LoVo (cell line): ENCODE data around the gene EIF2S3B.
"Not testable (repeated sequence)": the region's sequence is repeated elsewhere in the genome, so short reads cannot be mapped to it uniquely, and the experiment has no call there.

ENCODE experiments used
- DNase-seq: peaks from one replicate; pipeline ENCODE4 v3.0.0-alpha.2; 2016; ENCODE audit warnings: low spot score

Gene EIF2S3B

DNA sequence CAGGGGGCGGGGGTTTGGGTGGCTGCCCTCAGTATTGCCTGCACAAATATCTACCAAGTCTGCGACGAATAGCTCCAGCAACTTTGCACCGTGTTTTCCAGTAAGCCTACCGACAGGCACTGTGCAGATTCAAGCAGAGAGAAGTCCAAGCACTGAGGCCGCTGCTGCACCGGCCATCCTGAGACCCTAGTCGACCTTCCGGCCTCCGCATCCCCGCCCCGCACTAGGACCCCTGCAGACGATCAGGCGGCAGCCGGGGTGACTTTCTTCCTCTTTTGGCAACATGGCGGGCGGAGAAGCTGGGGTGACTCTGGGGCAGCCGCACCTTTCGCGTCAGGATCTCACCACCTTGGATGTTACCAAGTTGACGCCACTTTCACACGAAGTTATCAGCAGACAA lies at the start of gene EIF2S3B:
Gene EIF2S3B, plus strand, starts transcription at position 271 of the 400 bp plus-strand sequence. Its CDS starts 13 bp downstream, at position 284.
- DNase-seq: no peak

DNA sequence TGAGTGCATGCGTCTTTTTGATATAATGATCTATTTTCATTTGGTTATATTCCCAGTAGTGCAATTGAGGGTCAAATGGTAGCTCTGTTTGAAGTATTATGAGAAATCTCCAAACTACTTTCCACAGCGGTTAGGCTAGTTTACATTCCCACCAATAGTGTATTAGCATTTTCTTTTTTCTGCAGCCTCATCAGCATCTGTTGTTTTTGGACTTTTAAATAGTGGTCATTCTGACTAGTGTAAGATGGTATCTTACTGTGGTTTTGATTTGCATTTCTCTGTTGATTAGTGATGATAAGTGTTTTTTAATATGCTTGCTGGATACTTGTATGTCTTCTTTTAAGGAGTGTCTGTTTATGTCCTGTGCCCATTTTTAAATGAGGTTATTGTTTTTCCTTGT lies 48.8 kb upstream of the EIF2S3B start:
- no peak for DNase-seq

DNA sequence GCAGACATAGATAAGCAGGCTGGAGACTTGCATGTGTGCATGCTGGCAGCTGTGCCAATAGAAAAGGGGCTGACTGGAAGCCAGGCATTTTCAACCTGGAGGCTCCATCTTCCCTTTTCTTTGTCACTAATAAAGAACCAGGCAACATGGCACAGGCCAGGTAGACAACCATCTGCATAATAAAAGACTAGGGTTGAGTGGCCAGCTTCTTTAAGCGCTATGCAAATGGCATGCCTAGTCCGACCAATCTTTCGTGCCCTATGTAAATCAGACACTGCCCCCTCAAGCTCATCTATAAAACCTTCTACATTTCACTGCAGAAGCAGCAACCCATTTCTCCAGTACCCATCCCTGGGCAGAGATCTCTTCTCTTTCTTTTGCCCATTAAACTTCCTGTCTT lies 47.9 kb upstream of the EIF2S3B start:
- no peak for DNase-seq

- no peak for DNase-seq
Measured at GRCh38 chr12:10466311-10466710, 39.4 kb upstream of the EIF2S3B start.

DNA sequence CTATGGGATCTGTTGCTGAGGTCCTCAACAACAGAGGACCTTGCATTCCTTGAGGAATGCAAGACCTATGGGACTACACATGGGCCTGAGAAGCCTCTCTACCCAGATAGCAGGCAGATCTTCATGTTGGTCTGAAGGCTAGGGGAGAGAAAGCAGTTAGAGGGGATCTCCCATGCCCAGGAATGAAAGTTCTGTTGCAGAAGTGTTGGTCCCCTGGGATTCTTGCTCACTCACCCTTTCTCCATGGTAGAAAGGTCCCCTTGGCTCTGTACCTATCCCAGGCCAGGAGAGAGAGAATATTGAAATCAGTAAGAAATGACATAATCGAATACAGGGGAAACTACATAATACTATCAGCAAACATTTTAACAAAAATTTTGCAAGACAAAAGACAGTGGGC lies 36.0 kb upstream of the EIF2S3B start:
- DNase-seq: no peak

DNA sequence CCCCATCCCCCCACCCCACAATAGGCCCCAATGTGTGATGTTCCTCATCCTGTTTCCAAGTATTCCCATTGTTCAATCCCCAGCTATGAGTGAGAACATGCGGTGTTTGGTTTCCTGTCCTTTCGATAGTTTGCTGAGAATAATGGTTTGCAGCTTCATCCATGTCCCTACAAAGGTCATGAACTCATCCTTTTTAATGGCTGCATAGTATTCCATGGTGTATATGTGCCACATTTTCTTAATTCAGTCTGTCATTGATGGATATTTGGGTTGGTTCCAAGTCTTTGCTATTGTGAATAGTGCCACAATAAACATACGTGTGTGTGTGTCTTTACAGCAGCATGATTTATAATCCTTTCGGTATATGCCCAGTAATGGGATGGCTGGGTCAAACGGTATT lies 32.9 kb upstream of the EIF2S3B start:
- not testable (repeated sequence) for DNase-seq

DNA sequence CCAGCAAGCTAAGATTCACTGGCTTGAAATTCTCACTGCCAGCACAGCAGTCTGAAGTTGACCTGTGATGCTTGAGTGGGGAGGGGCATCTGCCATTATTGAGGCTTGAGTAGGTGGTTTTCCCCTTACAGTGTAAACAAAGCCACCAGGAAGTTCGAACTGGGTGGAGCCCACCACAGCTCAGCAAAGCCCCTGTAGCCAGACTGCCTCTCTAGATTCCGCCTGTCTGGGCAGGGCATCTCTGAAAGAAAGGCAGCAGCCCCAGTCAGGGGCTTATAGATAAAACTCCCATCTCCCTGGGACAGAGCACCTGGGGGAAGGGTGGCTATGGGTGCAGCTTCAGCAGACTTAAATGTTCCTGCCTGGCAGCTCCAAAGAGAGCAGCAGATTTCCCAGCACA lies 23.8 kb upstream of the EIF2S3B start:
- DNase-seq: not testable (repeated sequence)

GRCh38 chr12:10487328-10487727 lies 18.4 kb upstream of the EIF2S3B start:
- DNase-seq: not testable (repeated sequence)

DNA sequence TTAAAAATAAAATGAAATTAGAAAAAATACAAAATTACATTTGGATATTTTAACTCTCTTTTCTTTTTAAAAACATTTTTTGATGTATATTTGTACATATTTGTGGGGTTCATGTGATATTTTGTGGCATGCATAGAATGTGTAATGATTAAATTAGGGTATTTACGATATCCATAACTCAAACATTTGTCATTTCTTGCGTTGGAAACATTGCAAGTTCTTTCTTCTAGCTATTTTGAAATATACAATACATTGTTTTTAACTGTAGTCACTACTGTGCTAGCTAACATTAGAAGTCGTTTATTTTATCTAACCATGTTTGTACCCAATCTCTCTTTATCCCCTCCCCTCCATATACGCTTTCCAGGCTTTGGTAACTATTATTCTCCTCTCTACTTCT lies 13.9 kb upstream of the EIF2S3B start:
- DNase-seq: no peak

DNA sequence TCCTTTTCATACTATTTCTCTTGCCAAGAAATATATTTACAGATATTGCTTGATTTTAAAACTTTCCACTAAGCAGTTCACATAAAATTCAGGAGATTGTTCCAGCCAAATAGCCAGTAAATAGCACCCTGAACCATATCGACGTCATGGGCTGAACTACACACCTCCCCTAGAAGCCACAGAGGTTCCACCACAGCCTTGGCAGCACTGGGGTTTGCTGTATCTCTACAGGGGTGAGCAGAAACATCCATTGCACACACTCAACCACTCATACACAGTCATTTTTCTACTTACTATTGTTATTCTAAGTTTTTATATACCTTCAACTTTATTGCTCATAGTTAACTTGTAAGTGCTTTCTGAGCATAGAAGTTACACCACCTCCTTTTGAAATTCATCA lies 8.1 kb upstream of the EIF2S3B start:
- DNase-seq: no peak

- DNase-seq: no peak
Measured at GRCh38 chr12:10498042-10498441, 7.6 kb upstream of the EIF2S3B start.

DNA sequence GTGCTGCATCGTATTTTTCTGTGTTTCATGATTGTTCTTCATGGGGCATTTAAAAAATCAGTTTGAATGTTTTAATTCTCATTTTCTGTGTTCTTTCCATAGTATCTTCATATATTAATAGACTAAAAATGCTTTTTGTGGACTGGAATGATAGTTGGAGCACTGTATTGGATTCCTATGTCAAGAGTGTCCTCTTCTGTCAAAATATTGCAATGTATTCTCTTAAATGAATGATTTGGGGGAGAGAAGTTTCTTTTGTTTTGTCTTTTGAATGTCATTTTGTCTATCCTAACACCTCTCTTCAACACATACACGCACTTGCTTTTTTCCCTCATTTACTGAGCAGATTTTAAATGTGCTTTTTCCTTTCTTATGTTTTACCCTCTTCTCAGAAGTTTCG lies 4.7 kb upstream of the EIF2S3B start:
- DNase-seq: peak; percentile 22

DNA sequence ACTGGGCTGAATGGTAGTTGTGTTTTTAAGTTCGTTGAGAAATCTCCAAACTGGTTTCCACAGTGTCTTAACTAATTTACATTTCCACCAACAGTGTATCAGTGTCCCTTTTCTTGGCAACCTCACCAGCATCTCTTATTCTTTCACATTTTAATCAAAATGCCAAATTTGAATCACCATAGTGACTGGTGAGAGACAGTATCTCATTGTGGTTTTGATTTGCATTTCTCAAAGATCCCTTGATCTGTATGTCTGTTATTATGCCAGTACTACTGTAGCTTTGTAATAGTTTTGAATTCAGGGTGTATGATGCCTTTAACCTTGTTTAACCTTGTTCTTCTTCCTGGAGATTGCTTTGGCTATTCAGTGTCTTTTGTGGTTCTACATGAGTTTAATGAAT lies 2.2 kb upstream of the EIF2S3B start:
- no peak for DNase-seq

DNA sequence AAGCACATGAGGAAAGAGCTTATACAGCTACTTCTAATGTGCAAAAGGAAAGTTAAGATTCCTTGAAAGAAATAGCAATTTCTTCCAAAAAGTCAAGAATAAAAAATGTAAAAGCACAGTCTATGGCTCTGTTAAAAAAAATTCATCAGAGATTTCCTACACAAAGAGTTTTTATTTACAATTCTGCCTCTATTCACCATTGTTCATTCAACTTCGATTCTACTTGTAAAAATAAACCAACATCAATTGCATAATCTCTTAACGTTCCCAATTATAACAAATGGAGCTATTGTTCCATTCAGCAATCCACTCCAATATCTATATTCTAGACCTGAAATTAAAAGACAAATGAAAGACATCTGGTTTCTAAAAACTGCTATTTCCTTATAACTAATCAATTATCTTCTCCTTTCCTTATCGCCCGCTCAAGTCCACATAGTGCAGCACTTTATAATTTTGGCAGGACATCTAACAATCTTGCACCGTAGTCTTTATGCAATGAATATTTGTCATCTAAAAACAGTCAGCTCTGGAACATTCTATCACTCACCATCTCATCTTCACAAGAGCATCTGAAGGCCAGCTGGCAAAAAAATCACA lies 6.2 kb downstream of the EIF2S3B start:
- DNase-seq: no peak

DNA sequence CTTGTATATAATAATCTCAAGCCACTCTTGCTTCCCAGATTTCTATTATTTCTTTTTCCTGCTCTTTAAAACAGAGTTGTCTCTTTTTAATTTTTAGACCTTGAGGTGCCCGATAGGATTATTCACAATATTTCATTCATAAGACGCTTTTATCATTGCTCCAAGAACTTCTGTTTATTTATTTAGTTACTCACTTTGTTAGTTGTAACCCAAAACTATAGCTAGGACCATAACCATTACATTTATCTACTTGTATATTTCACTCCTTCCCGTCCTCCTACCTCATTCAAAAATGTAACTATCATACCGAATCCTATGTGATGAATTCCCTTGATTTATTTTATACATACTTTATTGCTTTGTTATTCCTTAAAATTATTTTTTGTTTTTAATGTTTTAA lies 7.1 kb downstream of the EIF2S3B start:
- no peak for DNase-seq

DNA sequence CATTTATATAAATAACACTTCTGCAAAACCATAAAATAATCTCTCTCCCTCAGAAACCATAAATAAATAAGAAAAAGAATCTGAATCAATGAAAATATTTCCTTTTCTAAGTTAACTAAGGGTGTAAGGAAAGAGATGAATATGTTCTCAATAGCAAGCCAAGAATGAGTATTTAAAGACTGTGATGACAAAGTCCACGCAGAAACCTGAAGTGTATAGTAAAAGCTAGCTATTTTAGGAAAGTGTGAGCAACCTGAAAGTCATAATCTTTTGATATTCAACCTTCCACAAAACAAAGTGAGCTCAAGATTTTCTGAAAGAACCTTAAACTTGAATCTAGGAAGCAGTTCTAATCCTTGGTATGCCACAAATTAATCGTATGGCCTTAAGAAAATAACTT lies 15.9 kb downstream of the EIF2S3B start:
- no peak for DNase-seq

DNA sequence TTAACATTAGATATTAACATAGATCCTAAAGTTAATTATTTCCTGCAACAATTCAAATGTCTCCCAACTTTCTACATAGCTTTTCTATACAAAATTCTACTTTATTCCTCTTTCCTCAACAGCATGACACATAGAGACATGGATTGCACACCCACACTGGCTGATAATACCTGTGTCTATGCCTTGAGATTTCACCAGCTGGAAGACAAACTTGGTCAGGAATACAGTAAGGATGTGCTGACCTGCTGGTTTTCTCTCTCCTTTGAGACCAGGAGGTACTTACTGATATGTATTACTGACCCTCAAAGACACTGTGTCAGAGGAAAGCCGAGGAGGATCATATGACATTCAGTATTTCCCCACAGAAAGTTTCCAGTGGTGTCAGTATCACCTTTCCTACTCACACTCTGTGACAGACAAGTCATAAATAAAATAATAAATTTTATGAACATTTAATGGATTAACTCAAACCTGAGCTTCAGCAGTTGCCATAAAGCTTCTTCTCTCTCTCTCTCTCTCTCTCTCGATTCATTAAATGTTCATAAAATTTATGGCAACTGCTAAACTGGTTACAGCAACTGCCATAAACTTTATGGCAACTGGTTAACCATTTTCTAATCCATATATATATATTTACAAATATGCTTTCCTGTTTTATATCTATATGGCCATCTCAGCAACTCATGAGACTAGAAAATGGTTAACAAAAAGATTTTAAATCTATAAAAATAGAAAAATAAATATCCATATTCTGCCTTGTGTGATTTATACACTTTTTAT lies 22.7 kb downstream of the EIF2S3B start:
- DNase-seq: peak; percentile 9

GRCh38 chr12:10529603-10530002 lies 23.9 kb downstream of the EIF2S3B start:
- DNase-seq: no peak

DNA sequence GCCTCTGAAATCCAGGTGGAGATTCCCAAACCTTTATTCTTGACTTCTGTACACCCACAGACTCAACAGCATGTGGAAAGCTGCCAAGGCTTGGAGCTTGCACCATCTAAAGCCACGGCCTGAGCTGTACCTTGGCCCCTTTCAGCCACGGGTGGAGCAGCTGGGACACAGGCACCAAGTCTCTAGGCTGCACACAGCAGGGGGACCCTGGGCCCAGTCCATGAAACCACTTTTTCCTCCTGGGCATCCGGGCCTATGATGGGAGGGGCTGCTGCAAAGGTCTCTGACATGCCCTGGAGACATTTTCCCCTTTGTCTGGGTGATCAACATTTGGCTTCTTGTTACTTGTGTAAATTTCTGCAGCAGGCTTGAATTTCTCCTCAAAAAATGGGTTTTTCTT lies 32.0 kb downstream of the EIF2S3B start:
- DNase-seq: no peak

GRCh38 chr12:10540776-10541205 lies 35.1 kb downstream of the EIF2S3B start:
- DNase-seq: no peak

DNA sequence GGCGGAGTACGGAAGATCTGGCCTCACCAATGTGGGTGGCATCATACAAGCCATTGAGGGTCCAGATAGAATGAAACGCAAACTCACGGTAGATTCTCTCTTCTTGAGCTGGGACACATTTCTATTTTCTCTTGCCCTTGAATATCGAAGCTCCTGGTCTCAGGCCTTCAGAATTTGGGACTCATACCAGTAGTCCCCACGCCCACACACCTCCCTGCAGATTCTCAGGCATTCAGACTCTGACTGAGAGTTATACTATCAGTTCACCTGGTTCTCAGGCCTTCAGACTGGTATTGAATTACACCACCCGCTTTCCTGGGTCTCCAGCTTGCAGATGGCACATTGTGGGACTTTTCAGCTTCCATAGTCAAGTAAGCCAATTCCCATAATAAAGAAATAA lies 37.8 kb downstream of the EIF2S3B start:
- no peak for DNase-seq

DNA sequence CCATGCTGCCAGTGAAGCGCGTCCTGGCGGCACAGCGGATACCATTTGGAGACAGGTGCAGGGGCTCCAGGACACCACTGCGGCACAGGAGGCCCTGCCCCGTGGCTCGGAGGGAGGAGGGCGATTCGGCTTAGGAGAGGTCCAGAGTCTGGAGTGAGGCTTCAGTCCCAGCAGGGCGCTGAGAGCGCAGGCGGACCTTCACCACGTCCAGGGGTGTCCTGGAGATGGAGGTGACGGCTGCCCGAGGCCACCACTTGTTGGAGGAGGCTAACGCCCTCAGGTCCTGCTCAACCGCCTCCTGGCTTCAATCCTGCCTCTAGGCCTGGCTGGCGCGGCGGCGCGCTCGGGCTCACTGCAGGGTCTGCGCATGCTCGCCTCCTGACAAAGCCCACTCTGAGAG lies 45.7 kb downstream of the EIF2S3B start:
- DNase-seq: no peak

DNA sequence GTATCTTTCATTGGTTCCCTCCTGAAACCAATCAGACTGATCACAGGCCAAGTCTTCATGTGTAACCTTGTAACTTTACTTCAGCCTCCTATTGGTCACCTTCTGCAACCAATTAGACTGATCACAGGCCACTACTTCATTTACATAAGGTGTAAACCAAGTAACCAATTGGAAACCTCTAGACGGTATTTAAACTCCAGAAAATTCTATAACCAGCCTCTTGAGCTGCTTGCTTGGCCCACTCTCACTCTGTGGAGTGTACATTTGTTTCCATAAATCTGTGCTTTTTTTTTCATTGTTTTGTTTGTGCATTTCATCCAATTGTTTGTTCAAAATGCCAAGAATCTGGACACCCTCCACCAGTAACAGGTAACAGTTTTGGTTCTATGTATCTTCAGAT lies 47.5 kb downstream of the EIF2S3B start:
- DNase-seq: no peak

DNA sequence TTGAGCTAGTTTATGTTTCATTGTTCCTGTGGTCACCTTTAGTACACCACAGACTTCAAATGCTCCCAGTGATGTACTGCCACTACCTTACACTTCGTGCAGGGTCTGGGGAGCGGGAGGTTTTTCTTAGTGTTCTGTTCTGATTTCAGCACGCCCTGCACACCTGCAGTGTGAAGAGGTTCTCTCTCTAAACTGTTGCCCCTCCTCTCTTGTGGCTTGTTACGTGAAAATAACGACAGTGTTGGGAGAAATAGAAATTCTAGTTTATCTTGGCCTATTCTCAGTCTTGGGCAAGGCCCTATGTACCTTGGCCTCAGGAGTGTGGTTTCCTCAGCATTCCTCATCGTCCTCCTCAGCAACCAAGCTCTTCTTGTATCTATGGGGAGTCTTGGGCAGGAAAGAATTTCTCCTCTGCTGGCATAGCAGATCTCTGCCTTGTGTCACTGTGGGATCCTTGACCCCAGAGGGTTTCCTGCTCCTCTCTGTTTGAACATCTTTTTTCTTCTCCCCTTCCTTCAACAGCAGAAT lies 48.6 kb downstream of the EIF2S3B start:
- DNase-seq: no peak
